Measurements from ENCODE around the gene SYNPO.

Gene SYNPO

GRCh38 chr5:150642567-150642927, 2.1 kb downstream of the SYNPO start:
- peak; percentile 48 for DNase-seq

GRCh38 chr5:150642991-150643710, 2.7 kb downstream of the SYNPO start:
- no peak for DNase-seq

GRCh38 chr5:150644058-150644457, 3.6 kb downstream of the SYNPO start:
- no peak for DNase-seq

GRCh38 chr5:150644514-150644913, 4.1 kb downstream of the SYNPO start:
- DNase-seq = no peak

GRCh38 chr5:150645070-150645700, 4.7 kb downstream of the SYNPO start:
- no peak for DNase-seq

GRCh38 chr5:150647275-150648251, 7.1 kb downstream of the SYNPO start:
- no peak for DNase-seq

GRCh38 chr5:150648294-150649107, 8.0 kb downstream of the SYNPO start:
- no peak for DNase-seq

- DNase-seq = no peak
Observed at GRCh38 chr5:150649108-150650020, 8.9 kb downstream of the SYNPO start.

GRCh38 chr5:150650021-150651006, 9.9 kb downstream of the SYNPO start:
- DNase-seq = no peak

- DNase-seq = no peak
Observed at GRCh38 chr5:150651382-150651781, 10.9 kb downstream of the SYNPO start.

- no peak for DNase-seq
Observed at GRCh38 chr5:150651924-150652671, 11.6 kb downstream of the SYNPO start.

- DNase-seq = no peak
Observed at GRCh38 chr5:150653145-150653761, 12.8 kb downstream of the SYNPO start.

- DNase-seq = no peak
Observed at GRCh38 chr5:150653762-150654556, 13.5 kb downstream of the SYNPO start.

GRCh38 chr5:150655221-150655620, 14.8 kb downstream of the SYNPO start:
- DNase-seq = no peak

- peak; percentile 43 for DNase-seq
Observed at GRCh38 chr5:150656191-150657132, 16.0 kb downstream of the SYNPO start.

GRCh38 chr5:150658121-150658520, 17.7 kb downstream of the SYNPO start:
- DNase-seq = no peak

- DNase-seq = no peak
Observed at GRCh38 chr5:150658699-150659265, 18.3 kb downstream of the SYNPO start.
